Esophagus squamous epithelium (tissue), 5 donors: Measurements from ENCODE around the gene LACC1. TPM values are rescaled to one million over a fixed set of nuclear protein-coding genes. Genes with fewer than 3 reads are reported as not detected.

Experiments used
- DNase-seq: peaks from one replicate; lab custom pipeline; 2025; lab: John Stamatoyannopoulos, UW
- H3K27ac ChIP-seq, 4 donors: fragments of 200-600 bp; sonication (generic); one replicate each; pipeline ENCODE4 v1.5.1; 2016 to 2019; ENCODE audit warnings: mild to moderate bottlenecking in 1 of 4
- H3K27me3 ChIP-seq, 4 donors: fragments of 200-600 bp; sonication (generic); 1 replicate in 3 of 4; 2 replicates in 1 of 4; pipeline versions ENCODE4 v1.5.1 to v1.6.0; 2017 to 2021; ENCODE audit warnings: antibody characterized with exemption in 1 of 4
- H3K36me3 ChIP-seq, 3 donors: fragments of 200-600 bp; sonication (generic); one replicate each; pipeline ENCODE4 v1.5.1; 2016 to 2019
- H3K4me1 ChIP-seq, 3 donors: fragments of 200-600 bp; sonication (generic); one replicate each; pipeline ENCODE4 v1.5.1; 2017 to 2019
- H3K4me3 ChIP-seq, 4 donors: fragments of 200-600 bp; sonication (generic); 1 replicate in 3 of 4; 2 replicates in 1 of 4; pipeline ENCODE4 v1.5.1; 2016 to 2019; ENCODE audit warnings: mild to moderate bottlenecking in 2 of 4, moderate library complexity in 1 of 4
- H3K9me3 ChIP-seq, 3 donors: fragments of 200-600 bp; sonication (generic); one replicate each; pipeline ENCODE4 v1.5.1; 2016 to 2019
- CTCF ChIP-seq, 6 experiments: fragments of 450-650 bp in 4 of 6; fragments of 200-600 bp in 2 of 6; sonication (generic) in 2 of 6; IDR thresholded peaks; one replicate each; pipeline ENCODE4 v1.5.1; 2016 to 2019; ENCODE audit warnings: antibody characterized with exemption in 6 of 6, mild to moderate bottlenecking in 4 of 6, moderate library complexity in 4 of 6
- POLR2A ChIP-seq, 4 donors: fragments of 450-650 bp; IDR thresholded peaks; one replicate each; pipeline ENCODE4 v1.6.1; 2017; ENCODE audit warnings: antibody characterized with exemption in 4 of 4, mild to moderate bottlenecking in 4 of 4, moderate library complexity in 3 of 4
- WGBS, 2 donors: methylation state at CpG; one replicate each; pipeline ENCODE4 v1.1.5; 2018; 5-methylcytosine and 5-hydroxymethylcytosine counted together
- intact Hi-C: fragments of 100-400 bp; cut with DNase I; formaldehyde crosslinking; loops from one replicate; pipeline ENCODE4 v1.15.0; 2022
- total RNA-seq, 4 donors: library from RNA; depleted of rRNA; stranded (reverse); fragments of >200 nt; gene quantifications; one replicate each; pipeline ENCODE4 v1.1.0, GENCODE V29; 2016
- donor health status: DM: yes; HTN: yes; CAD: no.

The LACC1 gene
- total RNA-seq, 4 donors from 2014 or later, result 3.3 to 15.3 (median 9.9) TPM

DNA sequence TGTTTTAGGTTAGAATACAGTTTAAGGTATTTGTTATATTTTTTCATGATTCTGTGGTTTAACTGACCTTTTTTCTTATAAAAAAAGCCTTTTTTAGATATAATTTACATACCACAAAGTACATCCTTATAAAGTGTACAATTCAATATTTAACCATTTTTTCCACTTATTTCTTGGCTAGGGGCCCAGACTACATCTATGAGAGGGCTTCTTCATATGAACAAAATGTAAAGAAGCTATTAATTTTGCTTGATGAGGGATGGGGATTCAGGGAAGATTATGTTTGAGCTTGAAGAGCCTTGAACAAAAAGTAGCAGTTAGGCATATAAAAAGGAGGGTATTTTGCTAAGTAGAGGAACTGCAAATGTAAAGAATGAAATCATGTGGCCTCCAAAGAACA is 2.4 kb upstream of the LACC1 start:
- Histone ChIP-seq H3K4me3 (no peak overlapping the region), H3K4me1 (peaks cover 4 to 36% (median 8%) of the 10 kb centered on the region in 3 donors), H3K9me3 (no peaks in the 10 kb centered on the region), H3K27me3 (no peaks in the 10 kb centered on the region), H3K27ac (no peak overlapping the region), H3K36me3 (no peaks in the 10 kb centered on the region)
- intact Hi-C loops, result no loop called here
- DNase-seq, result no peak
- TF ChIP-seq POLR2A (IDR thresholded peaks at IDR 0.05) (no peak), CTCF (IDR thresholded peaks at IDR 0.05) (no peak)

- H3K27me3 ChIP-seq, result no peaks in the 10 kb centered on the region
- H3K4me1 ChIP-seq, result peaks cover 4 to 36% (median 8%) of the 10 kb centered on the region in 3 donors
- WGBS, 2 donors, result 78 to 92% methylated on average over 1 of the region's 1 CpG
- no peaks in the 10 kb centered on the region for H3K36me3 ChIP-seq
- no peaks in the 10 kb centered on the region for H3K9me3 ChIP-seq
- intact Hi-C loops, result no loop called here
- no peak overlapping the region for H3K4me3 ChIP-seq
- TF ChIP-seq POLR2A (IDR thresholded peaks at IDR 0.05), result no peak
- no peak for TF ChIP-seq CTCF (IDR thresholded peaks at IDR 0.05)
- DNase-seq, result no peak
- no peak overlapping the region for H3K27ac ChIP-seq
Observed at GRCh38 chr13:43877766-43878165, 1.9 kb upstream of the LACC1 start.

GRCh38 chr13:43878892-43879754 is 581 bp upstream of the LACC1 start, which contains the start of gene CCDC122:
TSS of gene CCDC122 (minus strand) at chr13:43879740. CDS start at chr13:43869376, 10,364 bp downstream.
- intact Hi-C loops, result no loop called here
- 0 to 2% methylated on average over 4 to 16 of the region's 78 CpGs for WGBS, 2 donors
- DNase-seq, result peak; percentile 47

GRCh38 chr13:43880214-43880855 is 631 bp downstream of the LACC1 start:
- Histone ChIP-seq H3K27me3 (no peaks in the 10 kb centered on the region), H3K4me3 (peak overlapping the region; percentile 85 to 97 (median 88)), H3K9me3 (no peaks in the 10 kb centered on the region), H3K27ac (peak overlapping the region; percentile 95 to 99 (median 97)), H3K4me1 (peaks cover 4 to 36% (median 8%) of the 10 kb centered on the region in 3 donors), H3K36me3 (peaks cover 0 to 13% (median 0%) of the 10 kb centered on the region in 3 donors)
- no peak for DNase-seq
- WGBS, 2 donors, result 36 to 41% methylated on average over 15 of the region's 15 CpGs
- TF ChIP-seq CTCF (IDR thresholded peaks at IDR 0.05) (no peak), POLR2A (IDR thresholded peaks at IDR 0.05) (no peak)
- intact Hi-C loops, result no loop called here

More at GRCh38 chr13:43878892-43879754, 581 bp upstream of the LACC1 start, which contains the start of gene CCDC122:
- peak in 1 of 6 experiments; percentile 12 for TF ChIP-seq CTCF (IDR thresholded peaks at IDR 0.05)
- TF ChIP-seq POLR2A (IDR thresholded peaks at IDR 0.05), result peak in 2 of 4 donors; percentile 80 to 88
- Histone ChIP-seq H3K36me3 (peaks cover 0 to 5% (median 0%) of the 10 kb centered on the region in 3 donors), H3K4me3 (peak within 1 kb of the TSS; percentile 85 to 97 (median 88)), H3K27ac (peak within 1 kb of the TSS; percentile 95 to 99 (median 97)), H3K9me3 (no peaks in the 10 kb centered on the region), H3K4me1 (peaks cover 4 to 36% (median 8%) of the 10 kb centered on the region in 3 donors), H3K27me3 (no peaks in the 10 kb centered on the region)

GRCh38 chr13:43880926-43881325 is 1.2 kb downstream of the LACC1 start:
- Histone ChIP-seq H3K27me3 (no peaks in the 10 kb centered on the region), H3K36me3 (peaks cover 0 to 19% (median 0%) of the 10 kb centered on the region in 3 donors), H3K9me3 (no peaks in the 10 kb centered on the region), H3K4me3 (no peak overlapping the region), H3K27ac (peak overlapping the region in 1 of 4 donors; percentile 97), H3K4me1 (peaks cover 4 to 31% (median 8%) of the 10 kb centered on the region in 3 donors)
- intact Hi-C loops, result no loop called here
- no peak for TF ChIP-seq POLR2A (IDR thresholded peaks at IDR 0.05)
- no peak for TF ChIP-seq CTCF (IDR thresholded peaks at IDR 0.05)
- no peak for DNase-seq
